ENCODE results near the gene SURF4.

SURF4 gene

DNA sequence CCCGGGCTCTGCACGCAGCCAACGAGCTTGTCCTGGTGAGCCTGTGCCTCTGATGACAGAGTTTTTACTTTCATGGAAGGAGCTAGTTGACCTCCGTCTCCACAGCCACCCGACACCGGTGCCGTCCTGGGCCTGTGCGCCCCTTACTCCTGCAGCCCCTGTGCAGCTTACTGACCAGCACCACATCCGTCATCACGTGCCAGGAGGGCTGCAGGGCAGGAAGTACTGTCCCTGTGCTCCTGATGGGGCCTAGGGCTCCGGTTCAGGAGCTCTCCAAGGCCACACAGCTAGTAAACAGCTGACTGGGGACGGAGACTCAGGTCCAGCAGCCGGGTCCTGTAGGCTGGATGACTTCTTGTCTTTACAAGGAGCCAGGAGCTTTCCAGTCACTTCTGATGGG is 10.5 kb upstream of the SURF4 start:
- Histone ChIP-seq H3K27ac (ENCODE audit: low read length) (no peak overlapping the region), H3K4me3 (ENCODE audit: low read depth in 1 of 2, low read length in 2 of 2) (no peak overlapping the region), H3K4me1 (ENCODE audit: insufficient read depth, low read length) (no peaks in the 10 kb centered on the region), H3K9me3 (ENCODE audit: insufficient read depth, low read length, severe bottlenecking) (no peaks in the 10 kb centered on the region), H3K36me3 (ENCODE audit: insufficient read depth, low read length) (no peaks in the 10 kb centered on the region), H3K4me2 (ENCODE audit: insufficient read depth, low read length) (no peak overlapping the region), H3K27me3 (ENCODE audit: insufficient read depth, low read length, poor library complexity) (no peaks in the 10 kb centered on the region), H4K20me1 (ENCODE audit: insufficient read depth, low read length) (no peaks in the 10 kb centered on the region), H2AFZ (ENCODE audit: low read depth, low read length) (no peak overlapping the region), H3K9ac (ENCODE audit: low read depth, low read length) (no peak overlapping the region), H3K79me2 (ENCODE audit: insufficient read depth, low read length) (no peaks in the 10 kb centered on the region)
- ATAC-seq (ENCODE audit: insufficient read depth, low read depth) (no peak), DNase-seq (no peak)
- no peak for TF ChIP-seq EZH2 (IDR thresholded peaks at IDR 0.05; ENCODE audit: borderline replicate concordance, low read depth, low read length, severe bottlenecking)
- TF ChIP-seq CTCF (IDR thresholded peaks at IDR 0.05; ENCODE audit: borderline replicate concordance, extremely low read depth, low read length, poor library complexity, severe bottlenecking): no peak

- Histone ChIP-seq H4K20me1 (ENCODE audit: insufficient read depth, low read length) (no peaks in the 10 kb centered on the region), H3K4me2 (ENCODE audit: insufficient read depth, low read length) (no peak overlapping the region), H2AFZ (ENCODE audit: low read depth, low read length) (no peak overlapping the region), H3K9ac (ENCODE audit: low read depth, low read length) (no peak overlapping the region), H3K27ac (ENCODE audit: low read length) (no peak overlapping the region), H3K4me3 (ENCODE audit: low read depth in 1 of 2, low read length in 2 of 2) (no peak overlapping the region), H3K36me3 (ENCODE audit: insufficient read depth, low read length) (no peaks in the 10 kb centered on the region), H3K27me3 (ENCODE audit: insufficient read depth, low read length, poor library complexity) (no peaks in the 10 kb centered on the region), H3K9me3 (ENCODE audit: insufficient read depth, low read length, severe bottlenecking) (no peaks in the 10 kb centered on the region), H3K4me1 (ENCODE audit: insufficient read depth, low read length) (no peaks in the 10 kb centered on the region), H3K79me2 (ENCODE audit: insufficient read depth, low read length) (no peaks in the 10 kb centered on the region)
- TF ChIP-seq EZH2 (IDR thresholded peaks at IDR 0.05; ENCODE audit: borderline replicate concordance, low read depth, low read length, severe bottlenecking) (no peak), CTCF (IDR thresholded peaks at IDR 0.05; ENCODE audit: borderline replicate concordance, extremely low read depth, low read length, poor library complexity, severe bottlenecking) (no peak)
- no peak for DNase-seq
- no peak for ATAC-seq (ENCODE audit: insufficient read depth, low read depth)
Observed at GRCh38 chr9:133385452-133385851, 9.6 kb upstream of the SURF4 start.

- H4K20me1 ChIP-seq (ENCODE audit: insufficient read depth, low read length): no peaks in the 10 kb centered on the region
- ATAC-seq (ENCODE audit: insufficient read depth, low read depth) (no peak), DNase-seq (no peak)
- no peak overlapping the region for H3K9ac ChIP-seq (ENCODE audit: low read depth, low read length)
- no peak overlapping the region for H3K4me3 ChIP-seq (ENCODE audit: low read depth in 1 of 2, low read length in 2 of 2)
- no peak overlapping the region for H2AFZ ChIP-seq (ENCODE audit: low read depth, low read length)
- H3K36me3 ChIP-seq (ENCODE audit: insufficient read depth, low read length): no peaks in the 10 kb centered on the region
- no peak overlapping the region for H3K27ac ChIP-seq (ENCODE audit: low read length)
- no peaks in the 10 kb centered on the region for H3K9me3 ChIP-seq (ENCODE audit: insufficient read depth, low read length, severe bottlenecking)
- no peak for TF ChIP-seq CTCF (IDR thresholded peaks at IDR 0.05; ENCODE audit: borderline replicate concordance, extremely low read depth, low read length, poor library complexity, severe bottlenecking)
- TF ChIP-seq EZH2 (IDR thresholded peaks at IDR 0.05; ENCODE audit: borderline replicate concordance, low read depth, low read length, severe bottlenecking): no peak
- H3K4me1 ChIP-seq (ENCODE audit: insufficient read depth, low read length): no peaks in the 10 kb centered on the region
- no peaks in the 10 kb centered on the region for H3K27me3 ChIP-seq (ENCODE audit: insufficient read depth, low read length, poor library complexity)
- no peak overlapping the region for H3K4me2 ChIP-seq (ENCODE audit: insufficient read depth, low read length)
- H3K79me2 ChIP-seq (ENCODE audit: insufficient read depth, low read length): no peaks in the 10 kb centered on the region
Observed at GRCh38 chr9:133384736-133385321, 9.0 kb upstream of the SURF4 start.

DNA sequence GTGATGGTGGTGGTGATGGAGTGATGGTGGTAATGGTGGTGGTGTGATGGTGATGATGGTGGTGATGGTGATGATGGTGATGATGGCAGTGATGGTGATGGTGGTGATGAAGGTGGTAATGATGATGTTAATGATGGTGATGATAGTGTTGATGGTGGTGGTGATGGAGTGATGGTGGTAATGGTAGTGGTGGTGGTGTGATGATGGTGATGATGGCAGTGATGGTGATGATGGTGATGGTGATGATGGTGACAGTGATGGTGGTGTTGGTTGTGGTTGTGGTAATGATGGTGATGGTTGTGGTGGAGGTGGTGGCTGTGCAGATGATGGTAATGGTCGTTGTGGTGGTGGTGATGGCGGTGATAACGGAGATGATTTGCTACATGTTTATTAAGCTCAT is 7.6 kb upstream of the SURF4 start:
- ATAC-seq (ENCODE audit: insufficient read depth, low read depth): no peak
- no peaks in the 10 kb centered on the region for H3K79me2 ChIP-seq (ENCODE audit: insufficient read depth, low read length)

More for the DNA sequence above, 7.6 kb upstream of the SURF4 start:
- H4K20me1 ChIP-seq (ENCODE audit: insufficient read depth, low read length): no peaks in the 10 kb centered on the region
- H3K4me3 ChIP-seq (ENCODE audit: low read depth in 1 of 2, low read length in 2 of 2): no peak overlapping the region
- no peak overlapping the region for H2AFZ ChIP-seq (ENCODE audit: low read depth, low read length)
- no peaks in the 10 kb centered on the region for H3K4me1 ChIP-seq (ENCODE audit: insufficient read depth, low read length)
- no peak overlapping the region for H3K4me2 ChIP-seq (ENCODE audit: insufficient read depth, low read length)
- TF ChIP-seq EZH2 (IDR thresholded peaks at IDR 0.05; ENCODE audit: borderline replicate concordance, low read depth, low read length, severe bottlenecking): no peak
- no peak for TF ChIP-seq CTCF (IDR thresholded peaks at IDR 0.05; ENCODE audit: borderline replicate concordance, extremely low read depth, low read length, poor library complexity, severe bottlenecking)
- no peak overlapping the region for H3K27ac ChIP-seq (ENCODE audit: low read length)
- H3K36me3 ChIP-seq (ENCODE audit: insufficient read depth, low read length): no peaks in the 10 kb centered on the region
- H3K9ac ChIP-seq (ENCODE audit: low read depth, low read length): no peak overlapping the region
- no peaks in the 10 kb centered on the region for H3K9me3 ChIP-seq (ENCODE audit: insufficient read depth, low read length, severe bottlenecking)
- H3K27me3 ChIP-seq (ENCODE audit: insufficient read depth, low read length, poor library complexity): no peaks in the 10 kb centered on the region
- no peak for DNase-seq
